GM18517 (cell line): Measurements from ENCODE around the gene NPLOC4.

ENCODE experiments used
- ATAC-seq: cut with Tn5 transposase; IDR thresholded peaks from one replicate; pipeline ENCODE4 v1.9.1; 2021; ENCODE audit warnings: mild to moderate bottlenecking, moderate library complexity; ENCODE audit not compliant: unreplicated experiment

NPLOC4 gene

DNA sequence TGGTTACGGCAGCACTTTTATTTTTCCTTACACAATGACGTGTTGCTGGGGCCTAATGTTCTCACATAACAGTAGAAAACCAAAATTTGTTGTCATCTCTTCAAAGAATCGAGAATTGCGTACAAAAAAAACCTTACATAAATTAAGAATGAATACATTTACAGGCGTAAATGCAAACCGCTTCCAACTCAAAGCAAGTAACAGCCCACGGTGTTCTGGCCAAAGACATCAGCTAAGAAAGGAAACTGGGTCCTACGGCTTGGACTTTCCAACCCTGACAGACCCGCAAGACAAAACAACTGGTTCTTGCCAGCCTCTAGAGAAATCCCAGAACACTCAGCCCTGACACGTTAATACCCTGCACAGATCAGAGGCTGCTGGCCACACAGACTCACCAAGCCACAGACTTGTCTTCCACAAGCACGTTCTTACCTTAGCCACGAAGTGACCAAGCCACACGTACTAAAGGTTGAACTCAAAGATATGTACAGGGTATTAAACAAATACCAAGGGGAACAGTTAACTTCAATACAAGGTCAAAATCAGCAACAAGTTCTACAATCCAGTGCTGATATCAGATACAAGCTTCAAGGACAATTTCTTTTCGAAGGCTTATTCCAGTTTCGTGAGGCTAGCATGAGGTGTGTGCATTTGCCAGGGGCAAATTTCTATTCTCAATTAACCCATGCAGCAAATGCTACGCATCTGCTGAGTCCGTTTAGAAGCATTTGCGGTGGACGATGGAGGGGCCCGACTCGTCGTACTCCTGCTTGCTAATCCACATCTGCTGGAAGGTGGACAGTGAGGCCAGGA lies 126.7 kb downstream of the NPLOC4 start:
- no peak for ATAC-seq

DNA sequence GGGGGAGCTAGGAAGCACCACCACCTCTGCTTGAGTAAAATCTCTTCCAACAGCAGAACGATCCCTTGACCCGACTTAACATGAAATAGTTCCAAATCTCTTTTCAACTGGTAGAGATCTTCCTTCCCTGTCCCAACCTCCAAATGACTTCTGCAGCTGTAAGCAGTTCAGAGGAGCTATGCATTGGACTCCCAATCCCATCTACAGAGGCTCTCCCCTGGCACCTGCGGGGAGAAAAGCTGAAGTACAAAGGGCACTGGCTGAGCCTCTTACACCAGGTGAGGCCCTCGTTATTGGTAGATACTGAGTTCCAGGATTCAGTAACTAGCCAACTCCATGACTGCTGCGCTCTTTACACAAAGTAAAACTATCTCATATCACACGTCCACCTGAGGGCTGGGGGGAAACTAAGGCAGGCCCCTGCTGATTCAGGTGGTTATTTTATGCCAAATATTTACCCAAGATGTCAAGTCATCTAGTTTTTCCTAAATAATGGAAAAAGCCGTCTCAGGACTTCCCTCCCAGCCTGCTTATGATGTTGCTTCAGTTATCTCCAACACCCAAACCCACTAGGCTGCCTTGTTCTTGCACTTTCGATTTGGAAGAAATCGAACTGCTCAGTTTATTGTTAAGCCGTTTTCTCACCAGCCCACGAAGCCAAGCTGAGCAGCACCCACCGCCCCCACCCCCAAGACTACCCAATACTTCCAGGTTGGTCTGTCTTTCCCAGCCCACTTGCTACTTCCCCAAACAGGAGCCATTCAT lies 127.5 kb downstream of the NPLOC4 start:
- ATAC-seq = no peak

DNA sequence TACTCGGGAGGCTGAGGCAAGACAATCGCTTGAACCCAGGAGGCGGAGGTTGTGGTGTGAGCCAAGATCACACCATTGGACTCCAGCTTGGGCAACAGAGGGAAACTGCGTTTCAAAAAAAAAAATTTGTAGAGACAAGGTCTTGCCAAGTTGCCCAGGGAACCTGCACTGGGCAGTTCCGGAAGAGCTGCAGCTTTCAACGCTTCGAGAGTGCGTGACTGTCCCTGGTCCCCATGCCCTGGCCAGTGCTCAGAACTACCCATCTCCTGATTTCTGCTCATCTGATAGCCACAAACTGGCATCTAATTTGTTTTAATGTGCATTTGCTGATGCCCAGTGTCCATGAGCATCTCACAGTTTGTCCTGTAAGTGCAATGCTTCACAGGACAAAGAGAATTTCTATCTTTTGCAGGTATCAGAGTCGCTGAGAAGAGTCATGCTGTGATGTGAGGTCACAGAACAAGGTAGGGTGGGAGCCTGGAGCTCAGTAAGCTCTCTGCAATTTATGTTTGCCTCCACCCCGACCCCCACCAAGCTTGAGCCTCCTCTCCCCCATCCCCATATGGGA lies 128.2 kb downstream of the NPLOC4 start:
- no peak for ATAC-seq
